Measurements from ENCODE around the gene CASZ1. TPM values are rescaled to one million over a fixed set of nuclear protein-coding genes. Genes with fewer than 3 reads are reported as not detected.

Gene CASZ1
- total RNA-seq, 1 experiment from 2014 or later: 11.7 TPM

DNA sequence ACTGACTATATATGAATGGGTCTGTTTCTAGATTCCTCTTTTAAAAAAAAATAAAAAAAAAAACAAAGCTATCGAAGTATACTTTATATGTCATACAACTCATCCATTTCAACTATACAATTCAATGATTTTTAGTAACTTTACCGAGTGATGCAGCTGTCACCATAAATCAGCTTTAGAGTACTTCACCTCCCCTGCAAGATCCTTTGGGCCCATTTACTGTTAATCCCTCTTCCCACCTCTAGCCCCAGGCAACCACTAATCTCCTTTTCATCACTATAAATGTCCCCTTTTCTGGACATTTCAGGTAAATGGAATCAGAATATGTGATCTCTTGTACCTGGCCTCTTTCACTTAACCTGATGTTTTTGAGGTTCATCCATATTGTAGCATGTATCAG, 187.8 kb downstream of the CASZ1 start (continued):
- TF ChIP-seq MYBL2 (CRISPR knock-in tag; IDR thresholded peaks at IDR 0.05): no peak

DNA sequence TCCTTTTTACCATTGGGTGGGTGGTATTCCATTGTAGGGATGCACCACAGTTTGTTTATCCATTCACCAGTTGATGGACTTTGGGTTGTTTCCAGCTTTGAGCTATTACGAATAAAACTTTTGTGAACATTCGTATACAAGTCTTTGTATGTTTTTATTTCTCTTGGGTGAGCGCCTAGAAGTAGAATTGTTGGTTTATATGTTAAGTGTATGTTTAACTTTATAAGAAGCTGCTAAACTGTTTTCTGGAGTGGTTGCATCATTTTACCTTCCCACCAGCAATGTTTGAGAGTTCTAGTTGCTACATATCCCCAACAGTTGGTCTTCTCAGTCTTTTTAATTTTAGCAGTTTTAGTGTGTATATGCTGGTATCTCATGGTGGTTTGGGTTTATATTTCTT, 189.2 kb downstream of the CASZ1 start:
- Mint-ChIP-seq H3K4me1 (peaks cover 17% of the 10 kb centered on the region), H3K36me3 (no peaks in the 10 kb centered on the region), H3K27me3 (ENCODE audit: low read depth) (no peaks in the 10 kb centered on the region), H3K27ac (no peak overlapping the region), H3K9me3 (no peaks in the 10 kb centered on the region), H3K4me3 (no peak overlapping the region)
- ATAC-seq (no peak), DNase-seq (ENCODE audit: low spot score) (no peak)
- CTCF ChIA-PET: no interaction called here
- TF ChIP-seq, protein P1, sequence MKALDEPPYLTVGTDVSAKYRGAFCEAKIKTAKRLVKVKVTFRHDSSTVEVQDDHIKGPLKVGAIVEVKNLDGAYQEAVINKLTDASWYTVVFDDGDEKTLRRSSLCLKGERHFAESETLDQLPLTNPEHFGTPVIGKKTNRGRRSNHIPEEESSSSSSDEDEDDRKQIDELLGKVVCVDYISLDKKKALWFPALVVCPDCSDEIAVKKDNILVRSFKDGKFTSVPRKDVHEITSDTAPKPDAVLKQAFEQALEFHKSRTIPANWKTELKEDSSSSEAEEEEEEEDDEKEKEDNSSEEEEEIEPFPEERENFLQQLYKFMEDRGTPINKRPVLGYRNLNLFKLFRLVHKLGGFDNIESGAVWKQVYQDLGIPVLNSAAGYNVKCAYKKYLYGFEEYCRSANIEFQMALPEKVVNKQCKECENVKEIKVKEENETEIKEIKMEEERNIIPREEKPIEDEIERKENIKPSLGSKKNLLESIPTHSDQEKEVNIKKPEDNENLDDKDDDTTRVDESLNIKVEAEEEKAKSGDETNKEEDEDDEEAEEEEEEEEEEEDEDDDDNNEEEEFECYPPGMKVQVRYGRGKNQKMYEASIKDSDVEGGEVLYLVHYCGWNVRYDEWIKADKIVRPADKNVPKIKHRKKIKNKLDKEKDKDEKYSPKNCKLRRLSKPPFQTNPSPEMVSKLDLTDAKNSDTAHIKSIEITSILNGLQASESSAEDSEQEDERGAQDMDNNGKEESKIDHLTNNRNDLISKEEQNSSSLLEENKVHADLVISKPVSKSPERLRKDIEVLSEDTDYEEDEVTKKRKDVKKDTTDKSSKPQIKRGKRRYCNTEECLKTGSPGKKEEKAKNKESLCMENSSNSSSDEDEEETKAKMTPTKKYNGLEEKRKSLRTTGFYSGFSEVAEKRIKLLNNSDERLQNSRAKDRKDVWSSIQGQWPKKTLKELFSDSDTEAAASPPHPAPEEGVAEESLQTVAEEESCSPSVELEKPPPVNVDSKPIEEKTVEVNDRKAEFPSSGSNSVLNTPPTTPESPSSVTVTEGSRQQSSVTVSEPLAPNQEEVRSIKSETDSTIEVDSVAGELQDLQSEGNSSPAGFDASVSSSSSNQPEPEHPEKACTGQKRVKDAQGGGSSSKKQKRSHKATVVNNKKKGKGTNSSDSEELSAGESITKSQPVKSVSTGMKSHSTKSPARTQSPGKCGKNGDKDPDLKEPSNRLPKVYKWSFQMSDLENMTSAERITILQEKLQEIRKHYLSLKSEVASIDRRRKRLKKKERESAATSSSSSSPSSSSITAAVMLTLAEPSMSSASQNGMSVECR (CRISPR knock-in tag; IDR thresholded peaks at IDR 0.05; ENCODE audit: borderline replicate concordance): no peak
- TF ChIP-seq, protein P2, sequence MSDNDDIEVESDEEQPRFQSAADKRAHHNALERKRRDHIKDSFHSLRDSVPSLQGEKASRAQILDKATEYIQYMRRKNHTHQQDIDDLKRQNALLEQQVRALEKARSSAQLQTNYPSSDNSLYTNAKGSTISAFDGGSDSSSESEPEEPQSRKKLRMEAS (CRISPR knock-in tag; IDR thresholded peaks at IDR 0.05): no peak
- TF ChIP-seq KAT7 (CRISPR knock-in tag; IDR thresholded peaks at IDR 0.05; ENCODE audit: borderline replicate concordance) (no peak), NFE2L1 (CRISPR knock-in tag; IDR thresholded peaks at IDR 0.05) (no peak), HMGA2 (CRISPR knock-in tag; IDR thresholded peaks at IDR 0.05) (no peak), NR3C1 (CRISPR knock-in tag; conservative IDR thresholded peaks at IDR 0.05; ENCODE audit: low read depth) (no peak), MYBL2 (CRISPR knock-in tag; IDR thresholded peaks at IDR 0.05) (no peak), PRRX2 (CRISPR knock-in tag; IDR thresholded peaks at IDR 0.05) (no peak), GABPB1 (CRISPR knock-in tag; IDR thresholded peaks at IDR 0.05) (no peak), FOXP1 (CRISPR knock-in tag; IDR thresholded peaks at IDR 0.05; ENCODE audit: borderline replicate concordance) (no peak), JAZF1 (CRISPR knock-in tag; IDR thresholded peaks at IDR 0.05) (no peak), ZNF219 (CRISPR knock-in tag; IDR thresholded peaks at IDR 0.05; ENCODE audit: borderline replicate concordance) (no peak), ZNF416 (CRISPR knock-in tag; IDR thresholded peaks at IDR 0.05) (no peak), ETV6 (CRISPR knock-in tag; IDR thresholded peaks at IDR 0.05) (no peak)
- TF ChIP-seq, protein P3, sequence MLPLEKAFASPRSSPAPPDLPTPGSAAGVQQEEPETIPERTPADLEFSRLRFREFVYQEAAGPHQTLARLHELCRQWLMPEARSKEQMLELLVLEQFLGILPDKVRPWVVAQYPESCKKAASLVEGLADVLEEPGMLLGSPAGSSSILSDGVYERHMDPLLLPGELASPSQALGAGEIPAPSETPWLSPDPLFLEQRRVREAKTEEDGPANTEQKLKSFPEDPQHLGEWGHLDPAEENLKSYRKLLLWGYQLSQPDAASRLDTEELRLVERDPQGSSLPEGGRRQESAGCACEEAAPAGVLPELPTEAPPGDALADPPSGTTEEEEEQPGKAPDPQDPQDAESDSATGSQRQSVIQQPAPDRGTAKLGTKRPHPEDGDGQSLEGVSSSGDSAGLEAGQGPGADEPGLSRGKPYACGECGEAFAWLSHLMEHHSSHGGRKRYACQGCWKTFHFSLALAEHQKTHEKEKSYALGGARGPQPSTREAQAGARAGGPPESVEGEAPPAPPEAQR (CRISPR knock-in tag; IDR thresholded peaks at IDR 0.05): no peak
- TF ChIP-seq, protein P4, sequence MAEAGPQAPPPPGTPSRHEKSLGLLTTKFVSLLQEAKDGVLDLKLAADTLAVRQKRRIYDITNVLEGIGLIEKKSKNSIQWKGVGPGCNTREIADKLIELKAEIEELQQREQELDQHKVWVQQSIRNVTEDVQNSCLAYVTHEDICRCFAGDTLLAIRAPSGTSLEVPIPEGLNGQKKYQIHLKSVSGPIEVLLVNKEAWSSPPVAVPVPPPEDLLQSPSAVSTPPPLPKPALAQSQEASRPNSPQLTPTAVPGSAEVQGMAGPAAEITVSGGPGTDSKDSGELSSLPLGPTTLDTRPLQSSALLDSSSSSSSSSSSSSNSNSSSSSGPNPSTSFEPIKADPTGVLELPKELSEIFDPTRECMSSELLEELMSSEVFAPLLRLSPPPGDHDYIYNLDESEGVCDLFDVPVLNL (CRISPR knock-in tag; IDR thresholded peaks at IDR 0.05; ENCODE audit: borderline replicate concordance, low read depth): no peak
- TF ChIP-seq, protein P5, sequence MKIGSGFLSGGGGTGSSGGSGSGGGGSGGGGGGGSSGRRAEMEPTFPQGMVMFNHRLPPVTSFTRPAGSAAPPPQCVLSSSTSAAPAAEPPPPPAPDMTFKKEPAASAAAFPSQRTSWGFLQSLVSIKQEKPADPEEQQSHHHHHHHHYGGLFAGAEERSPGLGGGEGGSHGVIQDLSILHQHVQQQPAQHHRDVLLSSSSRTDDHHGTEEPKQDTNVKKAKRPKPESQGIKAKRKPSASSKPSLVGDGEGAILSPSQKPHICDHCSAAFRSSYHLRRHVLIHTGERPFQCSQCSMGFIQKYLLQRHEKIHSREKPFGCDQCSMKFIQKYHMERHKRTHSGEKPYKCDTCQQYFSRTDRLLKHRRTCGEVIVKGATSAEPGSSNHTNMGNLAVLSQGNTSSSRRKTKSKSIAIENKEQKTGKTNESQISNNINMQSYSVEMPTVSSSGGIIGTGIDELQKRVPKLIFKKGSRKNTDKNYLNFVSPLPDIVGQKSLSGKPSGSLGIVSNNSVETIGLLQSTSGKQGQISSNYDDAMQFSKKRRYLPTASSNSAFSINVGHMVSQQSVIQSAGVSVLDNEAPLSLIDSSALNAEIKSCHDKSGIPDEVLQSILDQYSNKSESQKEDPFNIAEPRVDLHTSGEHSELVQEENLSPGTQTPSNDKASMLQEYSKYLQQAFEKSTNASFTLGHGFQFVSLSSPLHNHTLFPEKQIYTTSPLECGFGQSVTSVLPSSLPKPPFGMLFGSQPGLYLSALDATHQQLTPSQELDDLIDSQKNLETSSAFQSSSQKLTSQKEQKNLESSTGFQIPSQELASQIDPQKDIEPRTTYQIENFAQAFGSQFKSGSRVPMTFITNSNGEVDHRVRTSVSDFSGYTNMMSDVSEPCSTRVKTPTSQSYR (CRISPR knock-in tag; IDR thresholded peaks at IDR 0.05): no peak
- TF ChIP-seq, protein P6, sequence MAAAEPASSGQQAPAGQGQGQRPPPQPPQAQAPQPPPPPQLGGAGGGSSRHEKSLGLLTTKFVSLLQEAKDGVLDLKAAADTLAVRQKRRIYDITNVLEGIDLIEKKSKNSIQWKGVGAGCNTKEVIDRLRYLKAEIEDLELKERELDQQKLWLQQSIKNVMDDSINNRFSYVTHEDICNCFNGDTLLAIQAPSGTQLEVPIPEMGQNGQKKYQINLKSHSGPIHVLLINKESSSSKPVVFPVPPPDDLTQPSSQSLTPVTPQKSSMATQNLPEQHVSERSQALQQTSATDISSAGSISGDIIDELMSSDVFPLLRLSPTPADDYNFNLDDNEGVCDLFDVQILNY (CRISPR knock-in tag; IDR thresholded peaks at IDR 0.05): no peak
- TF ChIP-seq, protein P7, sequence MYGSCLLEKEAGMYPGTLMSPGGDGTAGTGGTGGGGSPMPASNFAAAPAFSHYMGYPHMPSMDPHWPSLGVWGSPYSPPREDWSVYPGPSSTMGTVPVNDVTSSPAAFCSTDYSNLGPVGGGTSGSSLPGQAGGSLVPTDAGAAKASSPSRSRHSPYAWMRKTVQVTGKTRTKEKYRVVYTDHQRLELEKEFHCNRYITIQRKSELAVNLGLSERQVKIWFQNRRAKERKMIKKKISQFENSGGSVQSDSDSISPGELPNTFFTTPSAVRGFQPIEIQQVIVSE (CRISPR knock-in tag; IDR thresholded peaks at IDR 0.05; ENCODE audit: borderline replicate concordance): no peak
- POLR2A ChIA-PET: no interaction called here

Data from WTC11 (cell line).